GM12874 (cell line): Measurements from ENCODE around the gene KCNK10.

Experiments used
- CTCF ChIP-seq: IDR thresholded peaks from 2 replicates; pipeline ENCODE4 v1.5.1; 2011; ENCODE audit warnings: low read depth, mild to moderate bottlenecking, control low read depth, low read length, moderate library complexity; ENCODE audit not compliant: insufficient read depth

KCNK10 gene

GRCh38 chr14:88204221-88204620 lies 118.8 kb downstream of the KCNK10 start:
- TF ChIP-seq CTCF = no peak

GRCh38 chr14:88203291-88203690 lies 119.8 kb downstream of the KCNK10 start:
- no peak for TF ChIP-seq CTCF

- TF ChIP-seq CTCF = no peak
Observed at GRCh38 chr14:88202286-88202685, 120.8 kb downstream of the KCNK10 start.

GRCh38 chr14:88201851-88202250 lies 121.2 kb downstream of the KCNK10 start:
- no peak for TF ChIP-seq CTCF

GRCh38 chr14:88199882-88200281 lies 123.2 kb downstream of the KCNK10 start:
- TF ChIP-seq CTCF = no peak

- no peak for TF ChIP-seq CTCF
Observed at GRCh38 chr14:88198446-88198845, 124.6 kb downstream of the KCNK10 start.

GRCh38 chr14:88196925-88197324 lies 126.1 kb downstream of the KCNK10 start:
- no peak for TF ChIP-seq CTCF
